Measurements from ENCODE around the gene UQCRH.

DNA sequence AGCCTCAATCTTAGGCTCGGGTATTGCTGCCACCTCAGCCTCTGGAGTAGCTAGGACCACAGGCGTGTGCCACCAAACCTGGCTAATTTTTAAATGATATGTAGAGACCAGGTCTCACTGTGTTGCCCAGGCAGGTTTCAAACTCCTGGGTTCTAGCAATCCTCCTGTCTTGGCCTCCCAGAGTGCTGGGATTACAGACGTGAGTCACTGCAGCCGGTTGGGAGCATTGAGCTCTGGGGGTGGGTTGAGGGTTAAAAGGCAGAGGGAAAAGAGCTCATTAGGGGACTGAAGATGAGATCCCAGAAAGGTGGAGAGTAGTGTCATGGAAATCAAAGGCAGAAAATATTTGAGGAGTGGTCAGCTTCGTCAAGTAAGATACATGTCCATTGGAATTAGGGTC is 48.8 kb upstream of the UQCRH start:
- TF ChIP-seq, protein P1, sequence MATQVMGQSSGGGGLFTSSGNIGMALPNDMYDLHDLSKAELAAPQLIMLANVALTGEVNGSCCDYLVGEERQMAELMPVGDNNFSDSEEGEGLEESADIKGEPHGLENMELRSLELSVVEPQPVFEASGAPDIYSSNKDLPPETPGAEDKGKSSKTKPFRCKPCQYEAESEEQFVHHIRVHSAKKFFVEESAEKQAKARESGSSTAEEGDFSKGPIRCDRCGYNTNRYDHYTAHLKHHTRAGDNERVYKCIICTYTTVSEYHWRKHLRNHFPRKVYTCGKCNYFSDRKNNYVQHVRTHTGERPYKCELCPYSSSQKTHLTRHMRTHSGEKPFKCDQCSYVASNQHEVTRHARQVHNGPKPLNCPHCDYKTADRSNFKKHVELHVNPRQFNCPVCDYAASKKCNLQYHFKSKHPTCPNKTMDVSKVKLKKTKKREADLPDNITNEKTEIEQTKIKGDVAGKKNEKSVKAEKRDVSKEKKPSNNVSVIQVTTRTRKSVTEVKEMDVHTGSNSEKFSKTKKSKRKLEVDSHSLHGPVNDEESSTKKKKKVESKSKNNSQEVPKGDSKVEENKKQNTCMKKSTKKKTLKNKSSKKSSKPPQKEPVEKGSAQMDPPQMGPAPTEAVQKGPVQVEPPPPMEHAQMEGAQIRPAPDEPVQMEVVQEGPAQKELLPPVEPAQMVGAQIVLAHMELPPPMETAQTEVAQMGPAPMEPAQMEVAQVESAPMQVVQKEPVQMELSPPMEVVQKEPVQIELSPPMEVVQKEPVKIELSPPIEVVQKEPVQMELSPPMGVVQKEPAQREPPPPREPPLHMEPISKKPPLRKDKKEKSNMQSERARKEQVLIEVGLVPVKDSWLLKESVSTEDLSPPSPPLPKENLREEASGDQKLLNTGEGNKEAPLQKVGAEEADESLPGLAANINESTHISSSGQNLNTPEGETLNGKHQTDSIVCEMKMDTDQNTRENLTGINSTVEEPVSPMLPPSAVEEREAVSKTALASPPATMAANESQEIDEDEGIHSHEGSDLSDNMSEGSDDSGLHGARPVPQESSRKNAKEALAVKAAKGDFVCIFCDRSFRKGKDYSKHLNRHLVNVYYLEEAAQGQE (IDR thresholded peaks at IDR 0.05; ENCODE audit: low read depth, low read length) = no peak
- no peak for TF ChIP-seq FOXM1 (IDR thresholded peaks at IDR 0.05; ENCODE audit: low read depth)
- no peak for TF ChIP-seq EP300 (IDR thresholded peaks at IDR 0.05; ENCODE audit: borderline replicate concordance in 1 of 2, low read depth in 1 of 2, low read length in 1 of 2)
- TF ChIP-seq, protein P2, sequence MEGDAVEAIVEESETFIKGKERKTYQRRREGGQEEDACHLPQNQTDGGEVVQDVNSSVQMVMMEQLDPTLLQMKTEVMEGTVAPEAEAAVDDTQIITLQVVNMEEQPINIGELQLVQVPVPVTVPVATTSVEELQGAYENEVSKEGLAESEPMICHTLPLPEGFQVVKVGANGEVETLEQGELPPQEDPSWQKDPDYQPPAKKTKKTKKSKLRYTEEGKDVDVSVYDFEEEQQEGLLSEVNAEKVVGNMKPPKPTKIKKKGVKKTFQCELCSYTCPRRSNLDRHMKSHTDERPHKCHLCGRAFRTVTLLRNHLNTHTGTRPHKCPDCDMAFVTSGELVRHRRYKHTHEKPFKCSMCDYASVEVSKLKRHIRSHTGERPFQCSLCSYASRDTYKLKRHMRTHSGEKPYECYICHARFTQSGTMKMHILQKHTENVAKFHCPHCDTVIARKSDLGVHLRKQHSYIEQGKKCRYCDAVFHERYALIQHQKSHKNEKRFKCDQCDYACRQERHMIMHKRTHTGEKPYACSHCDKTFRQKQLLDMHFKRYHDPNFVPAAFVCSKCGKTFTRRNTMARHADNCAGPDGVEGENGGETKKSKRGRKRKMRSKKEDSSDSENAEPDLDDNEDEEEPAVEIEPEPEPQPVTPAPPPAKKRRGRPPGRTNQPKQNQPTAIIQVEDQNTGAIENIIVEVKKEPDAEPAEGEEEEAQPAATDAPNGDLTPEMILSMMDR (IDR thresholded peaks at IDR 0.05) = no peak
- no peak for TF ChIP-seq TCF12 (IDR thresholded peaks at IDR 0.05)
- TF ChIP-seq, protein P3, sequence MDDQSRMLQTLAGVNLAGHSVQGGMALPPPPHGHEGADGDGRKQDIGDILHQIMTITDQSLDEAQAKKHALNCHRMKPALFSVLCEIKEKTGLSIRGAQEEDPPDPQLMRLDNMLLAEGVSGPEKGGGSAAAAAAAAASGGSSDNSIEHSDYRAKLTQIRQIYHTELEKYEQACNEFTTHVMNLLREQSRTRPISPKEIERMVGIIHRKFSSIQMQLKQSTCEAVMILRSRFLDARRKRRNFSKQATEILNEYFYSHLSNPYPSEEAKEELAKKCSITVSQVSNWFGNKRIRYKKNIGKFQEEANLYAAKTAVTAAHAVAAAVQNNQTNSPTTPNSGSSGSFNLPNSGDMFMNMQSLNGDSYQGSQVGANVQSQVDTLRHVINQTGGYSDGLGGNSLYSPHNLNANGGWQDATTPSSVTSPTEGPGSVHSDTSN (IDR thresholded peaks at IDR 0.05) = no peak
- no peak for TF ChIP-seq TEAD4 (IDR thresholded peaks at IDR 0.05; ENCODE audit: borderline replicate concordance, insufficient read depth)
- TF ChIP-seq, protein P4, sequence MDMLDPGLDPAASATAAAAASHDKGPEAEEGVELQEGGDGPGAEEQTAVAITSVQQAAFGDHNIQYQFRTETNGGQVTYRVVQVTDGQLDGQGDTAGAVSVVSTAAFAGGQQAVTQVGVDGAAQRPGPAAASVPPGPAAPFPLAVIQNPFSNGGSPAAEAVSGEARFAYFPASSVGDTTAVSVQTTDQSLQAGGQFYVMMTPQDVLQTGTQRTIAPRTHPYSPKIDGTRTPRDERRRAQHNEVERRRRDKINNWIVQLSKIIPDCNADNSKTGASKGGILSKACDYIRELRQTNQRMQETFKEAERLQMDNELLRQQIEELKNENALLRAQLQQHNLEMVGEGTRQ (IDR thresholded peaks at IDR 0.05; ENCODE audit: borderline replicate concordance, low read depth, low read length) = no peak
- no peak for TF ChIP-seq SMC3 (IDR thresholded peaks at IDR 0.05; ENCODE audit: low read depth, low read length)
- no peak for TF ChIP-seq POLR2AphosphoS5 (IDR thresholded peaks at IDR 0.05; ENCODE audit: low read depth, low read length)
- TF ChIP-seq CHD2 (IDR thresholded peaks at IDR 0.05; ENCODE audit: low read length, partially characterized antibody) = no peak
- TF ChIP-seq, protein P5, sequence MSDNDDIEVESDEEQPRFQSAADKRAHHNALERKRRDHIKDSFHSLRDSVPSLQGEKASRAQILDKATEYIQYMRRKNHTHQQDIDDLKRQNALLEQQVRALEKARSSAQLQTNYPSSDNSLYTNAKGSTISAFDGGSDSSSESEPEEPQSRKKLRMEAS (IDR thresholded peaks at IDR 0.05; ENCODE audit: low read depth) = no peak
- TF ChIP-seq RXRA (IDR thresholded peaks at IDR 0.05; ENCODE audit: borderline replicate concordance, low read depth) = no peak
- no peak for TF ChIP-seq NFIC (IDR thresholded peaks at IDR 0.05; ENCODE audit: borderline replicate concordance)

Measured in SK-N-SH (cell line).